NCI-H1105 treated with DMSO at 0.1 percent for 48 hours (cell line): ENCODE results near the gene TARBP1.
A peak's percentile ranks its signal among the peaks of the same experiment; 100 is the strongest.
"Not testable (repeated sequence)": the region's sequence is repeated elsewhere in the genome, so short reads cannot be mapped to it uniquely, and the experiment has no call there.

Experiments used
- DNase-seq: peaks from one replicate; lab custom pipeline; 2025; lab: John Stamatoyannopoulos, UW

TARBP1 gene

GRCh38 chr1:234478481-234479309 lies at the start of gene TARBP1:
TSS of gene TARBP1 (minus strand) at chr1:234479179. CDS start at chr1:234479103, 76 bp downstream.
- peak; percentile 60 for DNase-seq

GRCh38 chr1:234528074-234528865 lies 49.3 kb upstream of the TARBP1 start:
- DNase-seq, result no peak

- DNase-seq, result no peak
These were observed 48.4 kb upstream of the TARBP1 start for GRCh38 chr1:234527346-234527745.

- no peak for DNase-seq
These were observed 47.9 kb upstream of the TARBP1 start for GRCh38 chr1:234526922-234527321.

GRCh38 chr1:234525099-234525799 lies 46.3 kb upstream of the TARBP1 start:
- no peak for DNase-seq

GRCh38 chr1:234521836-234522235 lies 42.9 kb upstream of the TARBP1 start:
- no peak for DNase-seq

- no peak for DNase-seq
These were observed 42.2 kb upstream of the TARBP1 start for GRCh38 chr1:234520908-234521817.

- no peak for DNase-seq
These were observed 40.5 kb upstream of the TARBP1 start for GRCh38 chr1:234519506-234519905.

- no peak for DNase-seq
These were observed 39.9 kb upstream of the TARBP1 start for GRCh38 chr1:234518876-234519275.

GRCh38 chr1:234518086-234518485 lies 39.1 kb upstream of the TARBP1 start:
- not testable (repeated sequence) for DNase-seq

- no peak for DNase-seq
These were observed 38.3 kb upstream of the TARBP1 start for GRCh38 chr1:234517110-234517802.

GRCh38 chr1:234515821-234516241 lies 36.9 kb upstream of the TARBP1 start:
- no peak for DNase-seq

- DNase-seq, result no peak
These were observed 36.4 kb upstream of the TARBP1 start for GRCh38 chr1:234515411-234515810.

GRCh38 chr1:234512451-234512861 lies 33.5 kb upstream of the TARBP1 start:
- DNase-seq, result no peak

- DNase-seq, result no peak
These were observed 30.7 kb upstream of the TARBP1 start for GRCh38 chr1:234509457-234510328.

GRCh38 chr1:234507626-234508387 lies 28.8 kb upstream of the TARBP1 start:
- no peak for DNase-seq

- DNase-seq, result no peak
These were observed 28.1 kb upstream of the TARBP1 start for GRCh38 chr1:234507089-234507488.

GRCh38 chr1:234505769-234506102 lies 26.8 kb upstream of the TARBP1 start:
- DNase-seq, result no peak
